HepG2 (cell line): ENCODE measurements around the gene STMN3. TPM values are rescaled to one million over a fixed set of nuclear protein-coding genes. Genes with fewer than 3 reads are reported as not detected.

Experiments used
- CSRNP1 ChIP-seq: sonication (generic); formaldehyde crosslinking; IDR thresholded peaks from 2 replicates; pipeline ENCODE4 v1.8.1; 2023; ENCODE audit warnings: mild to moderate bottlenecking, missing genetic modification reagents
- KDM2A ChIP-seq: sonication (generic); formaldehyde crosslinking; IDR thresholded peaks from 2 replicates; pipeline ENCODE4 v1.4.0; 2020; ENCODE audit warnings: low read depth, missing genetic modification reagents, borderline replicate concordance
- POLR2AphosphoS5 ChIP-seq: IDR thresholded peaks from 2 replicates; pipeline ENCODE4 v1.6.1; 2012; ENCODE audit warnings: low read depth, low read length
- SRSF4 ChIP-seq: fragments of 200-400 bp; formaldehyde crosslinking; IDR thresholded peaks from one replicate; pipeline ENCODE4 v1.6.1; 2018; ENCODE audit warnings: mild to moderate bottlenecking, low read depth, low read length, moderate library complexity; ENCODE audit not compliant: poor library complexity, severe bottlenecking
- ZBTB40 ChIP-seq, 2 experiments: fragments of 450-650 bp in 1 of 2; sonication (generic) in 1 of 2; formaldehyde crosslinking in 1 of 2; IDR thresholded peaks; 2 replicates each; pipeline versions ENCODE4 v1.6.1 to v1.8.0; 2016 to 2022; ENCODE audit warnings: antibody characterized with exemption in 1 of 2, mild to moderate bottlenecking in 1 of 2, missing genetic modification reagents in 1 of 2
- ZNF687 ChIP-seq: sonication (generic); formaldehyde crosslinking; IDR thresholded peaks from 2 replicates; pipeline ENCODE4 v1.5.1; 2020; ENCODE audit warnings: mild to moderate bottlenecking, missing genetic modification reagents, moderate library complexity
- polyA plus RNA-seq, 8 experiments: library from polyadenylated mRNA; depleted of rRNA in 3 of 8; stranded (reverse) in 7 of 8; unstranded in 1 of 8; fragments of >200 nt; fragmentation: Illumina TruSeq in 4 of 8; extraction: Trizol in 4 of 8; gene quantifications; 2 replicates each; pipeline versions ENCODE4 v1.2.1 to v1.2.3, GENCODE V29; 2011 to 2016; ENCODE audit warnings: low read depth in 4 of 8, missing spikeins in 1 of 8, mixed read lengths in 1 of 8; ENCODE audit not compliant: insufficient read depth in 1 of 8
- total RNA-seq, 5 experiments: library from RNA; depleted of rRNA; stranded (reverse); fragments of >200 nt; fragmentation: Illumina TruSeq; extraction: Trizol; gene quantifications; 2 replicates each; pipeline ENCODE4 v1.2.3, GENCODE V29; 2016; ENCODE audit warnings: low read depth in 1 of 5

The STMN3 gene
- total and polyA plus RNA-seq, 2 of the 13 experiments (the other 11 are each of a cell fraction or from before 2014, with no cell fraction given), result 21.0 to 48.3 TPM

GRCh38 chr20:63658749-63659187, 5.5 kb upstream of the STMN3 start (continued):
- TF ChIP-seq ZBTB40 (IDR thresholded peaks at IDR 0.05) (no peak), ZBTB40 (CRISPR knock-in tag; IDR thresholded peaks at IDR 0.05) (peak; percentile 3; the same call in 1 of the 2 replicates), KDM2A (CRISPR knock-in tag) (no peak), POLR2AphosphoS5 (no peak), ZNF687 (CRISPR knock-in tag) (peak; percentile 52), CSRNP1 (no peak), SRSF4 (no peak)
